ENCODE data around the gene TMEM198.
A peak's percentile ranks its signal among the peaks of the same experiment; 100 is the strongest.

GRCh38 chr2:219495531-219496122, 48.2 kb upstream of the TMEM198 start:
- TF ChIP-seq, protein P1, sequence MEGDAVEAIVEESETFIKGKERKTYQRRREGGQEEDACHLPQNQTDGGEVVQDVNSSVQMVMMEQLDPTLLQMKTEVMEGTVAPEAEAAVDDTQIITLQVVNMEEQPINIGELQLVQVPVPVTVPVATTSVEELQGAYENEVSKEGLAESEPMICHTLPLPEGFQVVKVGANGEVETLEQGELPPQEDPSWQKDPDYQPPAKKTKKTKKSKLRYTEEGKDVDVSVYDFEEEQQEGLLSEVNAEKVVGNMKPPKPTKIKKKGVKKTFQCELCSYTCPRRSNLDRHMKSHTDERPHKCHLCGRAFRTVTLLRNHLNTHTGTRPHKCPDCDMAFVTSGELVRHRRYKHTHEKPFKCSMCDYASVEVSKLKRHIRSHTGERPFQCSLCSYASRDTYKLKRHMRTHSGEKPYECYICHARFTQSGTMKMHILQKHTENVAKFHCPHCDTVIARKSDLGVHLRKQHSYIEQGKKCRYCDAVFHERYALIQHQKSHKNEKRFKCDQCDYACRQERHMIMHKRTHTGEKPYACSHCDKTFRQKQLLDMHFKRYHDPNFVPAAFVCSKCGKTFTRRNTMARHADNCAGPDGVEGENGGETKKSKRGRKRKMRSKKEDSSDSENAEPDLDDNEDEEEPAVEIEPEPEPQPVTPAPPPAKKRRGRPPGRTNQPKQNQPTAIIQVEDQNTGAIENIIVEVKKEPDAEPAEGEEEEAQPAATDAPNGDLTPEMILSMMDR (conservative IDR thresholded peaks at IDR 0.05; ENCODE audit: low read length): peak; percentile 83
- no peak for TF ChIP-seq EZH2phosphoT487 (IDR thresholded peaks at IDR 0.05; ENCODE audit: borderline replicate concordance, low read depth, low read length)
